ENCODE data around the gene MSX1. TPM values are rescaled to one million over a fixed set of nuclear protein-coding genes. Genes with fewer than 3 reads are reported as not detected.

Gene MSX1
- total RNA-seq, 2 donors from 2014 or later, result not detected

DNA sequence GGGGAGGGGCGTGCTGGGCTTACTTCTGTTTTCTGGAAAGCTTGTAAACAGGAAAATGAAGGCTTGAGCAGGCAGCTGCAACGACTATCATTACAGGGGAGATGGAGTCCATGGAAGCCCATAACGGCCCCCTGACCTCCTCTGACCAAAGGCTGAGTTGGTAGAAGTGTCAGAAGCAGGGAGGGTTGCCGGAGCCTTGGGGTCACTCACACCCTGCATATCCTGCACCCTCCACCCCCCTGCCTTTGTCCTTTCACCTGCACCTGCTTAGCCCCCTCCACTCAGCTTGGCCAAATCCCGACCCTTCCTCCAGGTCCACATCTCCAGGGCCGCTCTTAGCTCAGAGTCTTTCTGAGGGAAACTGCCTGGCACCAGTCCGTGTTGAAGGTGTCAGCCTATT, 12.5 kb upstream of the MSX1 start:
- no peak for DNase-seq
- Mint-ChIP-seq H3K4me1 (peaks cover 12% of the 10 kb centered on the region), H3K27ac (no peak overlapping the region), H3K4me3 (no peak overlapping the region), H3K36me3 (ENCODE audit: low read depth) (no peaks in the 10 kb centered on the region), H3K27me3 (peaks cover 54% of the 10 kb centered on the region)
- no peak for ATAC-seq
- no peaks in the 10 kb centered on the region for H3K9me3 ChIP-seq (ENCODE audit: control insufficient read depth, low read length, poor library complexity, severe bottlenecking)

DNA sequence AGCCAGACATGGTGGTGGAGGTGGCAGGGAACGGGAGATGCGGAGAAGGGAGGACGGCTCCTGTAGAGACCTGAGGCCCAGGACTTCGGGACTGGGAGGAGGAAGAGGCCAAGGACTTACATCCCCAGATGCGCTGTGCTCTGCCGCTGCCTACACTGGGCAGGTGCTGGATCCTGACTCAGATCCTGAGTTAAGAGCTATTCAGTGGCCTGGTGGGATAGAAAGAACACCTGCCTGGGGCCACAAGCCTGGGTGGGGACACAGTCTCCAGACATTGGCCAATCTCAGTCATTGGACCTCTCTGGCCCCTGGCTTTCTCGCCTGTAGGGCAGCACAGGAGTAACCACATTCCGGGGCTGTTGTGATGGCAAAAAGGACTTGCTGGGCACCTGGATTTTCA, 10.9 kb upstream of the MSX1 start:
- Mint-ChIP-seq H3K4me1 (peaks cover 10% of the 10 kb centered on the region), H3K4me3 (no peak overlapping the region), H3K27ac (no peak overlapping the region), H3K36me3 (ENCODE audit: low read depth) (peaks cover 3% of the 10 kb centered on the region), H3K27me3 (peaks cover 63% of the 10 kb centered on the region)
- DNase-seq (no peak), ATAC-seq (no peak)
- no peaks in the 10 kb centered on the region for H3K9me3 ChIP-seq (ENCODE audit: control insufficient read depth, low read length, poor library complexity, severe bottlenecking)

GRCh38 chr4:4849106-4849505, 10.4 kb upstream of the MSX1 start:
- ATAC-seq, result no peak
- Mint-ChIP-seq H3K4me1 (peaks cover 12% of the 10 kb centered on the region), H3K27ac (no peak overlapping the region), H3K27me3 (peaks cover 66% of the 10 kb centered on the region), H3K36me3 (ENCODE audit: low read depth) (peaks cover 3% of the 10 kb centered on the region), H3K4me3 (no peak overlapping the region)
- no peaks in the 10 kb centered on the region for H3K9me3 ChIP-seq (ENCODE audit: control insufficient read depth, low read length, poor library complexity, severe bottlenecking)
- DNase-seq, result no peak

DNA sequence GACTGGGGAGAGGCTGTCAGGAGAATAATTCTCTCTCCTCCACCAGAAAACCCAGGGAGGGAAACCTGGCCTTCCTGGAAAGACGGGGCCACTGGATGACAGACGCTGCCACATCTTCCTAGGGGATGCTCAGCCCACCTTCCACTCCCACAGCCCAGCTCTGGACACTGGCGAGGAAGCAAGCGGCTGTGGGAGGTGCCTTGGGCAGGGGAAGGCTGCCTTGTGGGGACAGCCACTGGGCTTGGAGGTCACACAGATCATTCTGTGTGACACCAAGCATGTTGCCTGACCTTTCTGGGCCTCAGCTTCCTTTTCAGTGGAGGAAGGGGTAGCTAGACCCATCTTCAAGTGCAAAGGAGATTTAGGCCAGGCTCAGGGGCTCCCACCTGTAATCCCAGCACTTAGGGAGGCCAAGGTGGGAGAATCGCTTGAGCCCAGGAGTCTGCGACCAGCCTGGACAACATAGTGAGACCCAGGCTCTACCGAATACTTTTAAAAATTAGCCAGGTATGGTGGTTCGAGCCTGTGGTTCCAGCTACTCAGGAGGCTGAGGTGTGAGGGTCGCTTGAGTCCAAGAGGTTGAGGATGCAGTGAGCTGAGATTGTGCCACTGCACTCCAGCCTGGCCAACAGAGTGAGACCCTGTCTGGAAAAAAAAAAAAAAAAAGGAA, 9.8 kb upstream of the MSX1 start:
- H3K4me3 Mint-ChIP-seq, result no peak overlapping the region
- peaks cover 14% of the 10 kb centered on the region for H3K4me1 Mint-ChIP-seq
- DNase-seq (no peak), ATAC-seq (no peak)
- peaks cover 3% of the 10 kb centered on the region for H3K36me3 Mint-ChIP-seq (ENCODE audit: low read depth)
- no peaks in the 10 kb centered on the region for H3K9me3 ChIP-seq (ENCODE audit: control insufficient read depth, low read length, poor library complexity, severe bottlenecking)
- peaks cover 66% of the 10 kb centered on the region for H3K27me3 Mint-ChIP-seq
- no peak overlapping the region for H3K27ac Mint-ChIP-seq

DNA sequence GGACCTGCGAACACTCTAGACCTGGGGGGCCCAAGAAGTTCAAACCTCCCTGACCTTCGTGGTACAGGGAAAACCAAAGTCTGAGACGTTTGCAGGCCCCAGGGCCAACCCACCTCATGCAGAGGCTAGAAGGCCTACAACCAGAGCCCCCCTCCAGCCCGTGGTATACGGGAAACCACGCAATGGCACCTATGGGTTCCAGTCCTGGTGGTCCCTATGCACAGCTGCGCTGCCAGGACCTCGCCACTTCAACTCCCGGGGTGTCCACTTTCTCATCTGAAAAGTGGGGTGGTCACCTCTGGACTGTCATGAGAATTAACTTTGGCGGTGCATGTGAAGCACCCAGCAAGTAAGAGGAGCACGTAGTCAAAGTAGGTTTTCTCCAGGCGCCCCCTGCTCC, 8.4 kb upstream of the MSX1 start:
- H3K9me3 ChIP-seq (ENCODE audit: control insufficient read depth, low read length, poor library complexity, severe bottlenecking), result no peaks in the 10 kb centered on the region
- no peak overlapping the region for H3K4me3 Mint-ChIP-seq
- no peak overlapping the region for H3K27ac Mint-ChIP-seq
- ATAC-seq (no peak), DNase-seq (no peak)
- H3K27me3 Mint-ChIP-seq, result peaks cover 74% of the 10 kb centered on the region
- peaks cover 5% of the 10 kb centered on the region for H3K36me3 Mint-ChIP-seq (ENCODE audit: low read depth)
- H3K4me1 Mint-ChIP-seq, result peaks cover 16% of the 10 kb centered on the region

- Mint-ChIP-seq H3K36me3 (ENCODE audit: low read depth) (peaks cover 5% of the 10 kb centered on the region), H3K4me3 (no peak overlapping the region), H3K4me1 (peaks cover 19% of the 10 kb centered on the region), H3K27me3 (peaks cover 74% of the 10 kb centered on the region), H3K27ac (no peak overlapping the region)
- ATAC-seq (no peak), DNase-seq (no peak)
- no peaks in the 10 kb centered on the region for H3K9me3 ChIP-seq (ENCODE audit: control insufficient read depth, low read length, poor library complexity, severe bottlenecking)
Observed at GRCh38 chr4:4851906-4852305, 7.6 kb upstream of the MSX1 start.

- no peaks in the 10 kb centered on the region for H3K9me3 ChIP-seq (ENCODE audit: control insufficient read depth, low read length, poor library complexity, severe bottlenecking)
- Mint-ChIP-seq H3K27me3 (peaks cover 74% of the 10 kb centered on the region), H3K27ac (no peak overlapping the region), H3K4me1 (peaks cover 25% of the 10 kb centered on the region), H3K36me3 (ENCODE audit: low read depth) (peaks cover 8% of the 10 kb centered on the region), H3K4me3 (peak overlapping the region; percentile 94)
- DNase-seq, result no peak
- peak; percentile 67 for ATAC-seq
Observed at GRCh38 chr4:4852591-4853362, 6.7 kb upstream of the MSX1 start.

GRCh38 chr4:4853371-4853823, 6.1 kb upstream of the MSX1 start:
- Mint-ChIP-seq H3K36me3 (ENCODE audit: low read depth) (peaks cover 8% of the 10 kb centered on the region), H3K27ac (peak overlapping the region; percentile 75), H3K27me3 (peaks cover 74% of the 10 kb centered on the region), H3K4me3 (peak overlapping the region; percentile 94), H3K4me1 (peaks cover 25% of the 10 kb centered on the region)
- no peaks in the 10 kb centered on the region for H3K9me3 ChIP-seq (ENCODE audit: control insufficient read depth, low read length, poor library complexity, severe bottlenecking)
- DNase-seq (no peak), ATAC-seq (peak; percentile 22)

DNA sequence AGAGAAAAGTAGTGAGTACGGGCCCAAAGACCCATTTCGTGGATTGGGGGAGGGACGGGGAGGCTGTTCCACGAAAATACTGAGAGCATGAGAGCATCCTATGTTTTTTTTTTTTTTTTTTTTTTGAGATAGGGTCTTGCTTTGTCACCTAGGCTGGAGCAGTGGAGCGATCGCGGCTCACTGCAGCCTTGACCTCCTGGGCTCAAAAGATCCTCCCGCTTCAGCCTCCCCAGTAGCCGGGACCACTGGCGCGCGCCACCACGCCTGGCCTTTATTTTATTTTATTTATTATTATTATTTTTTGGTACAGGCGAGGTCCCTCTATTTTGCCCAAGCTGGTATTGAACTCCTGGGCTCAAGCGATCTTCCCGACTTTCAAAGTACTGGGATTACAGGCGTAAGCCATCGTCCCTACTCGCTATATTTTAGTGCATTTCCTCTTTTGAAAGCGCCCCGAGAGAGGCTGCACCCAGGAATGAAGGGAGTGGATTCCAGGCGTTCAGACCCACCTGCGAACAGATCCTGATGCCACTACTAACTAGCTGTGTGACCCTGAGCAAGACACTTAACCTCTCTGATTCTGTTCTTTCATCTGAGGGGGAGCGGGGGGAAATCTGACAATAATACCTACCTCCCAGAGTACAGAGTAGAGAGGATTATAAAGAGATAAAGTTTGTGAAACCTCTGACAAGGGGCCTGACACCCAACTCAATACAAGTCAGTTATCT, 5.4 kb upstream of the MSX1 start:
- H3K27ac Mint-ChIP-seq, result peak overlapping the region; percentile 75
- H3K4me1 Mint-ChIP-seq, result peaks cover 28% of the 10 kb centered on the region
- no peak for ATAC-seq
- H3K36me3 Mint-ChIP-seq (ENCODE audit: low read depth), result peaks cover 8% of the 10 kb centered on the region
- H3K9me3 ChIP-seq (ENCODE audit: control insufficient read depth, low read length, poor library complexity, severe bottlenecking), result no peaks in the 10 kb centered on the region
- no peak for DNase-seq
- H3K27me3 Mint-ChIP-seq, result peaks cover 74% of the 10 kb centered on the region
- peak overlapping the region; percentile 94 for H3K4me3 Mint-ChIP-seq

DNA sequence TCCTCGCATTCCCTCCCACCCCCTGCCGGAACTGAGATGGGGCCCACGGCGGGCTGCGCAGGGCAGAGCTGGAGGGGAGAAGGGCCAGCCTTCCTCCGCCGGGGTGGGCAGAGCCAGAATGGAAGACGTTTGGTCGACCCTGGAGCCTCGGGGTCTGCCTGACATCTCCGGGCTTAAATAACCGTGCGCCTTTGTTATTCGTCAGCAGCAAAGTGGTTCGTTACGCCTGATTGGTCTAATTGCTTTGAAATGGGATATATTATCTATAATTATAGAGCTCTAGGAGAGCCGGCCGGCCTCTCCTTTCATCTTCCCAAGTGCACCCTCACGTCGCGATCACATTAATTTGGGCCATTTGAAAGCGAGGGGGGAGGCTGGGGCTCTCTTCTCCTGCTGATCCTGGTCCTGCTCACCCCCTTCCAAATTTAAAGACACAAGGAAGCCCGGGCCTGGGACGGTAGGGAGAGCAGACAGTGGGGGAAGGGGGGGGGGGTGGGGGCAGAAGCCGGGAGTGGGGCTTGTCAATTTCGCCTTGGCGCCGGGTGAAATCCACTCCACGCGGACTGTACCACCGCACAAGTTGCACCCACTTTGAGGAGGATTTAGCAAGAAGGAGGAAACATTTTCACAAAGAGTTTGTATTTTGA, 4.7 kb upstream of the MSX1 start:
- ATAC-seq (no peak), DNase-seq (no peak)
- peaks cover 30% of the 10 kb centered on the region for H3K4me1 Mint-ChIP-seq
- no peaks in the 10 kb centered on the region for H3K9me3 ChIP-seq (ENCODE audit: control insufficient read depth, low read length, poor library complexity, severe bottlenecking)
- H3K4me3 Mint-ChIP-seq, result peak overlapping the region; percentile 45
- peaks cover 8% of the 10 kb centered on the region for H3K36me3 Mint-ChIP-seq (ENCODE audit: low read depth)
- H3K27me3 Mint-ChIP-seq, result peaks cover 74% of the 10 kb centered on the region
- peak overlapping the region; percentile 75 for H3K27ac Mint-ChIP-seq

DNA sequence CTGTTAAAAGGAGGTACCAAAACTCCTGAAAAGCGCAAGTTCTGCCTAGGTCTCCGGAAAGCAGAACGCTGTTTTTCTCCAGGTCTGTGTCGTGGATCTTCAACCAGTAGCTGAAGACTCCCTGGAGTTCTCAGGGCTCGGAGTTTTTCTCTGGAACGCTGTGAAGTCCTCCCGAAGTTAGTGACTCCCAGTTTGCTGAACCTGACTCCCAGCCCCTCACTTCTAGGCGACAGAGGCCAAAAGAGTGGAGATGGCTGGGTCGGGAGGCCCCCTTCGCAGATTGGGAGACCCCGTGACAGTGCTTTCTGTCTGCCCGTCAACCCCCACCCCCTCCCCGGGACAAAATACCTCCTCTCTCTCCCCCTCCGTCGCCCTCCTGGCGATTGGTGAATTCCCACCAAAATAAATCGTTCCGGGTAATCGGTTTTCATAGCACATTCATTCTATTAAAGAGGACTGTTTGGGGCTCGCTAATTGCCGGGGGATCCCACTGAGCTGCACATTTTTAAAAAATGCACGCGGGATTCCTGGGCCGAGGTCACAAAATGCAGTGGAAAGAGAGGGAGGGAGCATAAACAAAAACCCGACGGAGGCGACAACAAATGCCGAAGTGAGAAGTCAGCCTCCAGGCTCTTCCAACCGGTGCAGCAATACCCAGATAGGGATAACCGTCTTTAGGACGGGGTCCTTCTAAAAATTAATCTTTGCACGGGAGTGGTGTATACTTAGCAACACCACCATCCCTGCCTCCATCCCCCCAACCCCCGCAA, 4.0 kb upstream of the MSX1 start:
- H3K27me3 Mint-ChIP-seq, result peaks cover 73% of the 10 kb centered on the region

More for the DNA sequence above, 4.0 kb upstream of the MSX1 start:
- DNase-seq (no peak), ATAC-seq (no peak)
- H3K4me1 Mint-ChIP-seq, result peaks cover 31% of the 10 kb centered on the region
- H3K36me3 Mint-ChIP-seq (ENCODE audit: low read depth), result peaks cover 8% of the 10 kb centered on the region
- no peaks in the 10 kb centered on the region for H3K9me3 ChIP-seq (ENCODE audit: control insufficient read depth, low read length, poor library complexity, severe bottlenecking)
- H3K27ac Mint-ChIP-seq, result peak overlapping the region; percentile 44
- H3K4me3 Mint-ChIP-seq, result peak overlapping the region; percentile 68

Measured in T-helper 17 cell (primary cell).